ENCODE results near the gene RASGEF1B. TPM values are rescaled to one million over a fixed set of nuclear protein-coding genes. Genes with fewer than 3 reads are reported as not detected.

RASGEF1B gene
- total RNA-seq, 2 experiments from 2014 or later = 5.7 to 12.6 TPM

DNA sequence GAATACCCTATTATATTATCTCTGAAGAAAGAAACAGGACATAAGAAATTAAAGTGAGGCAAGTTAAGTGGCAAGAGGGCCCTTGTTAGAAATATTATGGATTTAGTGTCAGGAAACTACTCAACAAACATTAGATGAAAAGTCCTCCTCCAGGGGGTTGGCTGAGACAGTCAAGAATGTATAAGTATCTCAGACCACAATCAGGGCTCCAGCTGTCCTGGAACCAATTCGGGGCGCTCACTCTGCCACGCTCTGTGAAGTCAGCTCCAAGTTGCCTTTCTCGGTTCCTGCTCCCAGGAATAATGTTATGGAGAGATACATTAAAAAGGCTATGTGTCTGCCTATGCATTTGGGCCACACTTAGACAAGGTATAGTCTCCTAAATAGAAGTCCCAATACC is 73.3 kb downstream of the RASGEF1B start:
- no peaks in the 10 kb centered on the region for H3K4me1 ChIP-seq (ENCODE audit: insufficient read depth, low read length, poor library complexity, severe bottlenecking)
- no peak overlapping the region for H2AFZ ChIP-seq (ENCODE audit: low read length)
- H3K4me3 ChIP-seq (ENCODE audit: low read depth, low read length, poor library complexity, severe bottlenecking) = no peak overlapping the region
- no peaks in the 10 kb centered on the region for H3K9me3 ChIP-seq (ENCODE audit: low read length)
- intact Hi-C loops (cut with micrococcal nuclease; ENCODE audit: unreplicated experiment) = no loop called here
- CTCF ChIA-PET (ENCODE audit: unreplicated experiment) = no interaction called here
- H3K9me2 ChIP-seq (ENCODE audit: insufficient read depth, low read length) = no peaks in the 10 kb centered on the region
- BruUV-seq (replicated peaks) = no TSS peak
- H3K4me2 ChIP-seq (ENCODE audit: low read length) = no peak overlapping the region
- H3K79me2 ChIP-seq (ENCODE audit: insufficient read depth, low read depth, low read length) = no peaks in the 10 kb centered on the region
- DNase-seq (ENCODE audit: low spot score) = no peak
- no peaks in the 10 kb centered on the region for H4K20me1 ChIP-seq (ENCODE audit: insufficient read depth, low read length)
- no peaks in the 10 kb centered on the region for H3K36me3 ChIP-seq (ENCODE audit: insufficient read depth, low read length)
- no peak overlapping the region for H3K27ac ChIP-seq (ENCODE audit: low read depth, low read length, poor library complexity, severe bottlenecking)
- TF ChIP-seq, protein P1, sequence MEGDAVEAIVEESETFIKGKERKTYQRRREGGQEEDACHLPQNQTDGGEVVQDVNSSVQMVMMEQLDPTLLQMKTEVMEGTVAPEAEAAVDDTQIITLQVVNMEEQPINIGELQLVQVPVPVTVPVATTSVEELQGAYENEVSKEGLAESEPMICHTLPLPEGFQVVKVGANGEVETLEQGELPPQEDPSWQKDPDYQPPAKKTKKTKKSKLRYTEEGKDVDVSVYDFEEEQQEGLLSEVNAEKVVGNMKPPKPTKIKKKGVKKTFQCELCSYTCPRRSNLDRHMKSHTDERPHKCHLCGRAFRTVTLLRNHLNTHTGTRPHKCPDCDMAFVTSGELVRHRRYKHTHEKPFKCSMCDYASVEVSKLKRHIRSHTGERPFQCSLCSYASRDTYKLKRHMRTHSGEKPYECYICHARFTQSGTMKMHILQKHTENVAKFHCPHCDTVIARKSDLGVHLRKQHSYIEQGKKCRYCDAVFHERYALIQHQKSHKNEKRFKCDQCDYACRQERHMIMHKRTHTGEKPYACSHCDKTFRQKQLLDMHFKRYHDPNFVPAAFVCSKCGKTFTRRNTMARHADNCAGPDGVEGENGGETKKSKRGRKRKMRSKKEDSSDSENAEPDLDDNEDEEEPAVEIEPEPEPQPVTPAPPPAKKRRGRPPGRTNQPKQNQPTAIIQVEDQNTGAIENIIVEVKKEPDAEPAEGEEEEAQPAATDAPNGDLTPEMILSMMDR (conservative IDR thresholded peaks at IDR 0.05; ENCODE audit: low read length) = no peak
- POLR2A ChIA-PET = no interaction called here

DNA sequence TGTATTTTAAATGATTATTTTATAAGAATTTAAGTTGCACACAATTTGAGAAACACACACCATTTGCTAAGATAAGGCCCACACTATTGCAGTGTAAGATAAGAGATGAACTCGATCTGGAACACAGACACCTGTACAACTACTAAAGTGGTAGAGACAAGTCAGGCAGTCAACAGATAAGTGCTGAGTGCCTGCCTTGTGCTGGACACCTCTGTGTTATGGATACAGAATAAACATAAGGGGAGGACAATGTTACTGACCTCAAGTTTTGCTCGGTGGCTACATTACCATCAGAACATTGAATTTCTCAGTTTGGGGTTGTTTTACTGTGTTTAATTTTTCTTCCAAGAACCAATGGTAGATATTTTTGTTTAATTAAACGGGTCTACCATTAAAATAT is 74.1 kb downstream of the RASGEF1B start:
- Histone ChIP-seq H3K4me1 (ENCODE audit: insufficient read depth, low read length, poor library complexity, severe bottlenecking) (no peaks in the 10 kb centered on the region), H3K4me2 (ENCODE audit: low read length) (no peak overlapping the region), H3K9me2 (ENCODE audit: insufficient read depth, low read length) (no peaks in the 10 kb centered on the region), H2AFZ (ENCODE audit: low read length) (no peak overlapping the region), H3K4me3 (ENCODE audit: low read depth, low read length, poor library complexity, severe bottlenecking) (no peak overlapping the region), H3K36me3 (ENCODE audit: insufficient read depth, low read length) (no peaks in the 10 kb centered on the region), H4K20me1 (ENCODE audit: insufficient read depth, low read length) (no peaks in the 10 kb centered on the region), H3K9me3 (ENCODE audit: low read length) (no peaks in the 10 kb centered on the region), H3K79me2 (ENCODE audit: insufficient read depth, low read depth, low read length) (no peaks in the 10 kb centered on the region), H3K27ac (ENCODE audit: low read depth, low read length, poor library complexity, severe bottlenecking) (no peak overlapping the region)
- TF ChIP-seq, protein P1 (conservative IDR thresholded peaks at IDR 0.05; ENCODE audit: low read length) = no peak
- TF ChIP-seq EZH2phosphoT487 (IDR thresholded peaks at IDR 0.05; ENCODE audit: borderline replicate concordance, low read depth, low read length) = no peak
- CTCF ChIA-PET (ENCODE audit: unreplicated experiment) = no interaction called here
- POLR2A ChIA-PET = no interaction called here
- DNase-seq (ENCODE audit: low spot score) = no peak
- intact Hi-C loops (cut with micrococcal nuclease; ENCODE audit: unreplicated experiment) = no loop called here
- BruUV-seq (replicated peaks) = no TSS peak

DNA sequence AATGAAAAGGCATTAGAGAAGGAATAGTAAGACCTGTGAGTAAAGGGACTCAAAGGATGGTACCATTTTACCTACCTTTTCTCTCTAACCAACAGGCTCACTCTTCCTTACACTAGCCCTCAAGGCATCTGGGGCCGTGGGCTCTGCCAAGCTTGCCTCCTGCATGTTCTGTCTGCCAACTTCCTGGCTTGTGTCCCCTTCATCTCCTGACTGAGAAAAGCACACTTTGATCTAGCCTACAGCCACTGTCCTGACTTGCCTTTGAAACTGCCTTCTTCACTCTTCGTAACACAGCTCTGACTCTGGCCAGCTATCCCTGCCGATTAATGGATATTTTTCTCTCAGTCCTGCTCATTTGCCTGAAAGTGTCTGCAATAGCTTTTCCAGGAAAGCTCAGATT is 76.5 kb downstream of the RASGEF1B start:
- Histone ChIP-seq H4K20me1 (ENCODE audit: insufficient read depth, low read length) (no peaks in the 10 kb centered on the region), H3K27ac (ENCODE audit: low read depth, low read length, poor library complexity, severe bottlenecking) (no peak overlapping the region), H3K79me2 (ENCODE audit: insufficient read depth, low read depth, low read length) (no peaks in the 10 kb centered on the region), H3K4me3 (ENCODE audit: low read depth, low read length, poor library complexity, severe bottlenecking) (no peak overlapping the region), H3K9me2 (ENCODE audit: insufficient read depth, low read length) (no peaks in the 10 kb centered on the region; the same call in 1 of the 2 replicates), H3K4me2 (ENCODE audit: low read length) (no peak overlapping the region), H2AFZ (ENCODE audit: low read length) (no peak overlapping the region), H3K36me3 (ENCODE audit: insufficient read depth, low read length) (no peaks in the 10 kb centered on the region), H3K9me3 (ENCODE audit: low read length) (no peaks in the 10 kb centered on the region), H3K4me1 (ENCODE audit: insufficient read depth, low read length, poor library complexity, severe bottlenecking) (no peaks in the 10 kb centered on the region)
- intact Hi-C loops (cut with micrococcal nuclease; ENCODE audit: unreplicated experiment) = no loop called here
- CTCF ChIA-PET (ENCODE audit: unreplicated experiment) = no interaction called here
- POLR2A ChIA-PET = interaction anchor here (0.6 to 1.0 kb wide), 3 partner anchors 34 to 406 kb away, joined by 3 to 4 read pairs (median 3); no protein-coding TSS in a partner anchor
- no TSS peak for BruUV-seq (replicated peaks)
- TF ChIP-seq EZH2phosphoT487 (IDR thresholded peaks at IDR 0.05; ENCODE audit: borderline replicate concordance, low read depth, low read length) = no peak
- TF ChIP-seq, protein P1 (conservative IDR thresholded peaks at IDR 0.05; ENCODE audit: low read length) = no peak
- no peak for DNase-seq (ENCODE audit: low spot score)

All from OCI-LY7 (cell line).